Thoracic aorta (tissue), 2 donors: ENCODE data around the gene SOD3. TPM values are rescaled to one million over a fixed set of nuclear protein-coding genes. Genes with fewer than 3 reads are reported as not detected.

Experiments used
- ATAC-seq: fragments of 150-250 bp; one replicate; pipeline ENCODE4 v1.8.0; 2017; ENCODE audit warnings: low read depth; ENCODE audit not compliant: insufficient number of reproducible peaks, low FRiP score
- DNase-seq: peaks from one replicate; pipeline ENCODE4 v3.0.0-alpha.2; 2020; ENCODE audit warnings: low spot score
- H3K27ac ChIP-seq, 2 donors: fragments of 200-600 bp; sonication (generic); 1 replicate in 1 of 2; 2 replicates in 1 of 2; pipeline ENCODE4 v1.5.1; 2016; ENCODE audit warnings: mild to moderate bottlenecking in 2 of 2, moderate library complexity in 2 of 2
- H3K27me3 ChIP-seq: fragments of 200-600 bp; sonication (generic); replicated peaks from 2 replicates; pipeline ENCODE4 v1.6.0; 2016; ENCODE audit warnings: mild to moderate bottlenecking; ENCODE audit not compliant: insufficient read depth
- H3K36me3 ChIP-seq: fragments of 200-600 bp; sonication (generic); one replicate; pipeline ENCODE4 v1.5.1; 2016
- H3K4me1 ChIP-seq, 2 donors: fragments of 200-600 bp; sonication (generic); 1 replicate in 1 of 2; 2 replicates in 1 of 2; pipeline versions ENCODE4 v1.5.1 to v1.6.0; 2016; ENCODE audit warnings: low read depth in 2 of 2, mild to moderate bottlenecking in 1 of 2; ENCODE audit not compliant: control insufficient read depth in 1 of 2
- H3K4me3 ChIP-seq: fragments of 200-600 bp; sonication (generic); 2 replicates; pipeline ENCODE4 v1.5.1; 2016; ENCODE audit warnings: mild to moderate bottlenecking
- H3K9me3 ChIP-seq: fragments of 200-600 bp; sonication (generic); 2 replicates; pipeline ENCODE4 v1.5.1; 2016
- CTCF ChIP-seq: fragments of 200-600 bp; sonication (generic); IDR thresholded peaks from one replicate; pipeline ENCODE4 v1.5.1; 2019; ENCODE audit warnings: antibody characterized with exemption
- total RNA-seq, 2 donors: library from RNA; depleted of rRNA; stranded (reverse); fragments of >200 nt; gene quantifications; one replicate each; pipeline versions ENCODE4 v1.1.0 to v1.2.3, GENCODE V29; 2016

SOD3 gene
- total RNA-seq, 2 donors from 2014 or later: 549 to 743 TPM

GRCh38 chr4:24751926-24752539, 43.3 kb upstream of the SOD3 start:
- Histone ChIP-seq H3K9me3 (no peaks in the 10 kb centered on the region), H3K4me3 (no peak overlapping the region), H3K27me3 (no peaks in the 10 kb centered on the region), H3K36me3 (no peaks in the 10 kb centered on the region), H3K27ac (no peak overlapping the region), H3K4me1 (no peaks in the 10 kb centered on the region)
- no peak for TF ChIP-seq CTCF
- ATAC-seq (no peak), DNase-seq (no peak)

GRCh38 chr4:24753519-24753918, 41.9 kb upstream of the SOD3 start:
- Histone ChIP-seq H3K4me1 (no peaks in the 10 kb centered on the region), H3K4me3 (no peak overlapping the region), H3K27me3 (no peaks in the 10 kb centered on the region), H3K27ac (no peak overlapping the region), H3K36me3 (no peaks in the 10 kb centered on the region), H3K9me3 (no peaks in the 10 kb centered on the region)
- DNase-seq: no peak
- TF ChIP-seq CTCF: no peak
- ATAC-seq: no peak

GRCh38 chr4:24754571-24754970, 40.8 kb upstream of the SOD3 start:
- Histone ChIP-seq H3K9me3 (no peaks in the 10 kb centered on the region), H3K4me3 (no peak overlapping the region), H3K4me1 (no peaks in the 10 kb centered on the region), H3K27ac (no peak overlapping the region), H3K27me3 (no peaks in the 10 kb centered on the region), H3K36me3 (no peaks in the 10 kb centered on the region)
- ATAC-seq (no peak), DNase-seq (no peak)
- TF ChIP-seq CTCF: no peak

DNA sequence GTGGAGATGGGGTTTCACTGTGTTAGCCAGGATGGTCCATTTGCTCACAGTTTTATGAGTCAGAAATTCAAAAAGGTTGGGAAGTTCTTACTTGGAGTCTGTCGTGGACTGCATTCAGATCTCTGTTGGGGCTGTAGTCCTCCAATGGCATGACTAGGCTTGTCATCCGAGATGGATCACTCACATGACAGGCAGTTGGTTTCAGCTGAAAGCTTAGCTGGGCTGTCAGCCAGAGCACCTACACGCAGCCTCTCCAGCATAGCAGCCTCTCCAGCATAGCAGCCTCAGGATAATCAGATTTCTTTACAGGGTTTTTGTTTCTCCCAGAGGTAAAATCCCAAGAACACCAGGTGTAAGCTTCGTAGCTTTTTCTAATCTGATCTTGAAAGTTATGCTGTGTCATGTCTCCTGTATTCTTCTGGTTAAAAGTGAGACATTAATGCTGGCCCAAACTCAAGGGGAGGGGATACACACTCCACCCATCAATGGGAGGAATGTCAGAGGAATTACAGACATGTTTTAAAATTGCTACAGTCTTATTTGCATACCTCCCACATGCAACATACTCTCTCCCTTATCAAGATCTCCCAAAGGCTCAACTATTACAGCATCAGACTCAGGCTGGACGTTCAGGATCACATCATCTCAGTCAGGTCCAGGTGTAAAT, 31.6 kb upstream of the SOD3 start:
- peak overlapping the region; percentile 17 for H3K4me3 ChIP-seq
- no peaks in the 10 kb centered on the region for H3K27me3 ChIP-seq
- peaks cover 7% of the 10 kb centered on the region in 2 donors for H3K4me1 ChIP-seq
- H3K36me3 ChIP-seq: no peaks in the 10 kb centered on the region
- no peaks in the 10 kb centered on the region for H3K9me3 ChIP-seq
- H3K27ac ChIP-seq: peak overlapping the region in 1 of 2 donors; percentile 37
- TF ChIP-seq CTCF: no peak
- ATAC-seq (no peak), DNase-seq (no peak)

DNA sequence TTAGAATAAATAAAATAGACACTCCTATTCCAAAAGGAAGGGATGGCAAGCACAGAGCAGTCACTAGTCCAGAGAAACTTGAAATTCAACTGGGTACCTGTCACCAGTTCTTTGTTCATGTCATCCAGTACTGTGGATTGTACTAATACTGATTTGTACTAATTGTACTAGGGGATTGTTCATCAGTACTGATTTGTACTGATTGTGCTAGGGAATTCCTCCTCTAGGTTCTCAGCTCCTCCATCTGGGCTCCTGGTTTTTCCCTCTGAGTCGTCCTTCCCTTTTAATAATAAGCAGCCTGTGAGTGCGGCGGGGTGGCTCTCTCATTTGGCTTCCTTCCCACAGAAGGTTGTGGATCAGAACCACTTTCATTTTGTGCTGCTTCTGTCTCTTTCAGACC, 31.0 kb upstream of the SOD3 start:
- Histone ChIP-seq H3K4me1 (peaks cover 7% of the 10 kb centered on the region in 2 donors), H3K27ac (no peak overlapping the region), H3K36me3 (no peaks in the 10 kb centered on the region), H3K27me3 (no peaks in the 10 kb centered on the region), H3K4me3 (no peak overlapping the region), H3K9me3 (no peaks in the 10 kb centered on the region)
- ATAC-seq: no peak
- DNase-seq: no peak
- no peak for TF ChIP-seq CTCF
